NB4 (cell line): ENCODE results near the gene MYO7A.

Source experiments
- DNase-seq: peaks from one replicate; pipeline ENCODE4 v3.0.0; 2010; ENCODE audit warnings: low read depth
- H3K4me3 ChIP-seq: one replicate; pipeline ENCODE4 v1.5.1; 2011; ENCODE audit warnings: mild to moderate bottlenecking, low read depth, low read length, moderate library complexity
- MAX ChIP-seq: IDR thresholded peaks from 2 replicates; pipeline ENCODE4 v1.6.1; 2011; ENCODE audit warnings: low read depth, low read length
- MYC ChIP-seq: IDR thresholded peaks from 2 replicates; pipeline ENCODE4 v1.6.1; 2011; ENCODE audit warnings: low read depth, low read length
- POLR2A ChIP-seq: IDR thresholded peaks from 2 replicates; pipeline ENCODE4 v1.6.1; 2011; ENCODE audit warnings: mild to moderate bottlenecking; ENCODE audit not compliant: insufficient read length; ENCODE audit errors: extremely low read depth
- TF ChIP-seq, protein P1 (sequence below): IDR thresholded peaks from one replicate; pipeline ENCODE4 v1.5.1; 2012; ENCODE audit warnings: low read depth, low read length

Gene MYO7A

DNA sequence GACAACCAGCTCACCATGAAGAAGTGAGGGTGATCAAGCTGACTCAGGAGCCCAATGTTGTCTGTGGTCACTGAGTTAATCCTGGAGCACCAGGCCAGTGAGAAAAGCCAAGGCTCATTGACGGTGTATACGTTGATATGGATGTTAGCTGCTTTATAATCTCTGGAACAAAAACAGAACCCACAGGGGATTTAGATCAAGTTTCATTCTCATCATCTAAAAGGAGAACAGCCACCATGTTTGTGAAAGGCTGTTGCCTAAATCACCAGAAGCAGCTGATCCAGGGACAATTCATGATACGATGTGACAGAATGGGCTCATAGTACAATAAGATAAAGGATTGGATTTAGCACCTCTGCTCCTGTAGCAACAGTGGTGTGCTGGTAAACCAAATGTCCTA lies 105.0 kb downstream of the MYO7A start:
- no peak for DNase-seq
- H3K4me3 ChIP-seq: no peak overlapping the region
- TF ChIP-seq MAX (no peak), POLR2A (no peak), MYC (no peak)
- TF ChIP-seq, protein P1, sequence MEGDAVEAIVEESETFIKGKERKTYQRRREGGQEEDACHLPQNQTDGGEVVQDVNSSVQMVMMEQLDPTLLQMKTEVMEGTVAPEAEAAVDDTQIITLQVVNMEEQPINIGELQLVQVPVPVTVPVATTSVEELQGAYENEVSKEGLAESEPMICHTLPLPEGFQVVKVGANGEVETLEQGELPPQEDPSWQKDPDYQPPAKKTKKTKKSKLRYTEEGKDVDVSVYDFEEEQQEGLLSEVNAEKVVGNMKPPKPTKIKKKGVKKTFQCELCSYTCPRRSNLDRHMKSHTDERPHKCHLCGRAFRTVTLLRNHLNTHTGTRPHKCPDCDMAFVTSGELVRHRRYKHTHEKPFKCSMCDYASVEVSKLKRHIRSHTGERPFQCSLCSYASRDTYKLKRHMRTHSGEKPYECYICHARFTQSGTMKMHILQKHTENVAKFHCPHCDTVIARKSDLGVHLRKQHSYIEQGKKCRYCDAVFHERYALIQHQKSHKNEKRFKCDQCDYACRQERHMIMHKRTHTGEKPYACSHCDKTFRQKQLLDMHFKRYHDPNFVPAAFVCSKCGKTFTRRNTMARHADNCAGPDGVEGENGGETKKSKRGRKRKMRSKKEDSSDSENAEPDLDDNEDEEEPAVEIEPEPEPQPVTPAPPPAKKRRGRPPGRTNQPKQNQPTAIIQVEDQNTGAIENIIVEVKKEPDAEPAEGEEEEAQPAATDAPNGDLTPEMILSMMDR: no peak

- DNase-seq: no peak
- H3K4me3 ChIP-seq: no peak overlapping the region
- TF ChIP-seq, protein P1: no peak
- TF ChIP-seq MAX (no peak), MYC (no peak), POLR2A (no peak)
These were observed 108.9 kb downstream of the MYO7A start for GRCh38 chr11:77236901-77237300.

DNA sequence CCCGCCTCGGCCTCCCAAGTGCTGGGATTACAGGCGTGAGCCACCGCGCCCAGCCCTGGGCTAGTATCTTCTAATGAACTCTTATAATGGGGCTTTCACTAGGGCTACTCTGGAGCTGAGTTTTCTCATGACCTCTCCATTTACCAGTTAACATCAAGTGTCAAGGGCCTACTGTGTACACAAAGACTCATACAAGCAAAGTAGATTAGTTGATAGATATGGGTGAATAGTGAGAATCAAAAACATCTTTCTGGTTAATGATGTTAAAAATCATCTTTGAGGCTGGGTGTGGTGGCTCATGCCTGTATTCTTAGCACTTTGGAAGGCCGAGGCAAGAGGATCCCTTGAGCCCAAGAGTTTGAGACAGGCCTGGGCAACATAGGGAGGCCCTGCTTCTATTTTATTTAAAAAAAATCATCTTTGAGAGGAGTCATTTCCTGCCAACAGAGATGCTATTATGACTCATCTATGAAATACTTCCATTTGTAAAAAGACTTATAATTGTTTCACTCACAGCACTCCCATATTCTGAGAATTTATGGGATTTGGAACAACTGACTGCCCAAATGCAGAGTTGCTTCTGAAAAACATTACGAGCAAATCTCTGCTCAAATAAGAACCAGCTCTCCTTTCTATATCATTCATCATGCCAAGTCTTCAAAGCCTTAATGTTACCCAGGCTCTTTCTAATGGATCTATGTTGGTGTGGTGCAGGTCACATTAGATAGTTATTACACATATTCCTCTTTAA lies 116.4 kb downstream of the MYO7A start:
- DNase-seq: no peak
- H3K4me3 ChIP-seq: no peak overlapping the region
- TF ChIP-seq, protein P1: no peak
- TF ChIP-seq MYC: no peak
- no peak for TF ChIP-seq MAX
- TF ChIP-seq POLR2A: no peak

DNA sequence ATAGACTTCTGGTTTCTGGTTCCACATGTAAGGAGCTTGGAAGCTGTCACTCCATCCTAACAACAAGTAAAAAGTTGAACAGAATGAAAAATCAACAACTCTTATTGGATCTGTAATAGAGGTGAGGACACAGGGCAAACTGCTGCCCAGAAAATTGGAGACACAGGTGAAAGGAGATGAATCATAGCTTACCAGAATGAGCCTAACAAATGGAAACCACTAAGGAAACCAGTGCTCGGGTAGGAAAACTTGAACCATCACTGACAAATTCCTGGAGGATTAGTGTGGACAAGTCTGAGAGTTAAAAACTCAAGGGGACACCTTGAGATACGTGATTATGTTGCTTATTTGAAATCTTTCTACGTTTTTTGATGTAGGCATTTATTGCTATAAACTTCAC lies 121.4 kb downstream of the MYO7A start:
- DNase-seq: no peak
- TF ChIP-seq MYC: no peak
- no peak for TF ChIP-seq POLR2A
- TF ChIP-seq, protein P1: no peak
- no peak for TF ChIP-seq MAX
- H3K4me3 ChIP-seq: no peak overlapping the region

DNA sequence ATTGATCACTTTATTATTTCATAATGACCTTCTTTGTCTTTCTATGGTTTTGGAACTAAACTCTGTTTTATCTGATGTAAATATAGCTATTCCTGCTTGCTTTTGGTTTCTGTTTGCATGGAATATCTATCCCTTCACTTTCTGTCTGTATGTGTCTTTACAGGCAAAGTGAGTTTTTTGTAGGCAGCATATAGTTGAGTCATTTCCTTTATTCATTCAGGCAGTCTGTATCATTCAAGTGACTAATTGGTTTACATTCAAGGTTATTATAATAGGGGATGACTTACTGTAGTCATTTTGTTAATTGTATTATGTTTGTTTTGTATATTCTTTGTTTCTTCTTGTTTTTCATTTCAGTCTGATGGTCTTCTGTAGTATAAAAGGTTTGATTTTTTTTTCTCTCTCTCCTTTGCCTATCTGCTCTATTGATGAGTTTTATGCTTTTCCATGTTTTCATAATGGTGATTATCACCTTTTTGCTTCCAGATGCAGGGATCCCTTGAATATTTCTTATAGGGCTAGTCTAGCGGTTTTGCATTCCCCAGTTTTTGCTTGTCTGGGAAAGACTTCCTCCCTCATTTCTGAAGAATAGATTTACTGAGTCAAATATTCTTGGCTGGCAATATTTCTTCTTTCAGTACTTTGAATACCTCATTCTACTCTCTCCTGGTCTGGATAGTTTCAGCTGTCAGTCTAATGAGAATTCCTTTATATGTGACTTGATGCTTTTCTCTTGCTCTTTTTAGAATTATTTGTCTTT lies 123.0 kb downstream of the MYO7A start:
- no peak overlapping the region for H3K4me3 ChIP-seq
- DNase-seq: no peak
- TF ChIP-seq MAX: no peak
- TF ChIP-seq, protein P1: no peak
